ENCODE measurements around the gene ACTG2.

DNA sequence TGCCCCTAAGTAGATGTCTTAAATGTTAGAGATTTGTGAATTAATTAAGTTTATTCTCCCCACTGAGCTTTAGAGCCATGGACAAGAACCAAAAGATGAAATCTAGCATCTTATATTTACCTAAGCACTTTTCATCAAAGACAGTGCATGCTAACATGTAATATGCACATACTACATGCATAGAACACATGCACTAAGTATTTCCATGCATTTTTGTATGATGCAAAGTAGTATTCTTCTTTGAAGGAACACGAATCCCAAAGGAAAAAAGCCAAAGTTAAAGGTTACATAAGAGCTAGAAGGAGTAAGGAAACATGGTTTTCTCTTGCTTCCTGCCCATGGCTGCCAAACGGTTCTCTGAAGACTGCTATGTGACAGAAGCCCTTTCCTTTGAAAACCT lies 48.7 kb upstream of the ACTG2 start:
- TF ChIP-seq, protein P1, sequence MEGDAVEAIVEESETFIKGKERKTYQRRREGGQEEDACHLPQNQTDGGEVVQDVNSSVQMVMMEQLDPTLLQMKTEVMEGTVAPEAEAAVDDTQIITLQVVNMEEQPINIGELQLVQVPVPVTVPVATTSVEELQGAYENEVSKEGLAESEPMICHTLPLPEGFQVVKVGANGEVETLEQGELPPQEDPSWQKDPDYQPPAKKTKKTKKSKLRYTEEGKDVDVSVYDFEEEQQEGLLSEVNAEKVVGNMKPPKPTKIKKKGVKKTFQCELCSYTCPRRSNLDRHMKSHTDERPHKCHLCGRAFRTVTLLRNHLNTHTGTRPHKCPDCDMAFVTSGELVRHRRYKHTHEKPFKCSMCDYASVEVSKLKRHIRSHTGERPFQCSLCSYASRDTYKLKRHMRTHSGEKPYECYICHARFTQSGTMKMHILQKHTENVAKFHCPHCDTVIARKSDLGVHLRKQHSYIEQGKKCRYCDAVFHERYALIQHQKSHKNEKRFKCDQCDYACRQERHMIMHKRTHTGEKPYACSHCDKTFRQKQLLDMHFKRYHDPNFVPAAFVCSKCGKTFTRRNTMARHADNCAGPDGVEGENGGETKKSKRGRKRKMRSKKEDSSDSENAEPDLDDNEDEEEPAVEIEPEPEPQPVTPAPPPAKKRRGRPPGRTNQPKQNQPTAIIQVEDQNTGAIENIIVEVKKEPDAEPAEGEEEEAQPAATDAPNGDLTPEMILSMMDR (IDR thresholded peaks at IDR 0.05) = no peak
- no peak for TF ChIP-seq POLR2A (IDR thresholded peaks at IDR 0.05)

Data from uterus (tissue), 2 donors.